ENCODE results near the gene LCN15. TPM values are rescaled to one million over a fixed set of nuclear protein-coding genes. Genes with fewer than 3 reads are reported as not detected.

Gene LCN15
- total and polyA plus RNA-seq, 4 donors, result 0.88 TPM; not detected in 3

DNA sequence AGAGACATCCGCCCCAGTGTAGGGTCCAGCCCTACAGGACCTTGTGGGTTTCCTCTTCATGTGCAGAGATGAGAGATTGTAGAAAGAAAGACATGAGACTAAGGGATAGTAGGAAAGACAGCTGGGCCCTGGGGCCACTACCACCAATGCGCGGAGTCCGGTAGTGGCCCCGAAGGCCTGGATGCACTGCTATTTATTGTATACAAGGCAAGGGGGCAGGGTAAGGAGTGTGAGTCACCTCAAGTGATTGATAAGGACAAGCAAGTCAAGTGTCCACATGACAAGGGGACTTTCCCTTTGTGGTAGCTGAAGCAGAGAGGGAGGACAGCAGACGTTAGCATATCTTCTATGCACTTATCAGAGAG, 20.7 kb upstream of the LCN15 start:
- 92 to 93% methylated on average over 6 of the region's 6 CpGs for WGBS, 2 donors

DNA sequence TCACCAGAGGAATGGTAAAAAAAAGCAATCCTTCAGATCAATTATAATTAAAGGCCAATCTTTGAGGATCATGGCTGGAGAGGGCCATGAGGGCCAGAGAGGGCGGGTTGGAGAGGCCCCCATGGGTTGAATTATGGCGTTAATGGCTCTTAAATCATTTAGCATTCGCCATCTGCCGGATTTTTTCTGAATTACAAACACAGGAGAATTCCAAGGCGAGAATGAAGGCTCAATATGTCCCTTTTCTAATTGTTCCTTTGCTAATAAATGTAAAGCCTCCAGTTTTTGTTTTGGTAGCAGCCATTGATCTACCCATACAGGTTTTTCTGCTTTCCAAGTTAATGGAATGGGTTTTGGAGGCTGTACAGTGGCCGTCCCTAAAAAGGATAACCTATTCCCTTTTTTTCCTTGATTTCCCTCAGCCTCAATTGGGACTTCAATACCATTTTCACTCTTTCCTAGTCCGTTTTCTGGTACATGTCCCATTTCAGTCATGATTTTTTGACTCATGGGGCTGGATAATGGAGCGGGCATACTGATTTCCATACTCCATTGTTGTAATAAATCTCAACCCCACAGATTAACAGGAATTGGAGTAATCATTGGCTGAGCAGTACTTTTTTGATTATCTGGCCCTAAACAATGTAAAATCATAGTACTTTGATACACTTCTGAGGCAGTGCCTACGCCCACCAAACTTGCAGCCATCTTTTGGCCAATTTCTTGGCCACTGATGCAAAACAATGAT, 20.1 kb upstream of the LCN15 start:
- WGBS, 2 donors, result 41 to 42% methylated on average over 9 of the region's 9 CpGs
- no peaks in the 10 kb centered on the region for H3K9me3 ChIP-seq (ENCODE audit: control insufficient read depth, low read length)
- intact Hi-C loops (cut with DNase I), result loop anchor here (10.0 kb wide), 2 partner anchors 160 to 280 kb away; partner anchors contain the start of genes C8G (in 1 of the 2) and FBXW5 (in 1 of the 2)
- no peaks in the 10 kb centered on the region for H3K27me3 ChIP-seq (ENCODE audit: control insufficient read depth in 1 of 2, insufficient read depth in 2 of 2, low read length in 1 of 2)
- H3K27ac ChIP-seq (ENCODE audit: low read depth in 1 of 2, low read length in 2 of 2), result no peak overlapping the region
- no peak overlapping the region for H3K4me3 ChIP-seq (ENCODE audit: low read length in 2 of 2)
- DNase-seq (no peak), ATAC-seq (ENCODE audit: low FRiP score) (no peak)
- H3K4me1 ChIP-seq (ENCODE audit: control insufficient read depth in 1 of 2, insufficient read depth in 2 of 2, low read length in 2 of 2), result no peaks in the 10 kb centered on the region
- no peaks in the 10 kb centered on the region for H3K36me3 ChIP-seq (ENCODE audit: control insufficient read depth in 1 of 2, insufficient read depth in 2 of 2, low read length in 1 of 2)

More for the DNA sequence above, 20.7 kb upstream of the LCN15 start:
- no peaks in the 10 kb centered on the region for H3K4me1 ChIP-seq (ENCODE audit: control insufficient read depth in 1 of 2, insufficient read depth in 2 of 2, low read length in 2 of 2)
- H3K36me3 ChIP-seq (ENCODE audit: control insufficient read depth in 1 of 2, insufficient read depth in 2 of 2, low read length in 1 of 2), result no peaks in the 10 kb centered on the region
- no peaks in the 10 kb centered on the region for H3K9me3 ChIP-seq (ENCODE audit: control insufficient read depth, low read length)
- no peak for ATAC-seq (ENCODE audit: low FRiP score)
- H3K27ac ChIP-seq (ENCODE audit: low read depth in 1 of 2, low read length in 2 of 2), result no peak overlapping the region
- no peaks in the 10 kb centered on the region for H3K27me3 ChIP-seq (ENCODE audit: control insufficient read depth in 1 of 2, insufficient read depth in 2 of 2, low read length in 1 of 2)
- H3K4me3 ChIP-seq (ENCODE audit: low read length in 2 of 2), result no peak overlapping the region
- DNase-seq, result peak in 1 of 2 donors; percentile 23
- intact Hi-C loops (cut with DNase I), result loop anchor here (10.0 kb wide), 2 partner anchors 160 to 280 kb away; partner anchors contain the start of genes C8G (in 1 of the 2) and FBXW5 (in 1 of the 2)

DNA sequence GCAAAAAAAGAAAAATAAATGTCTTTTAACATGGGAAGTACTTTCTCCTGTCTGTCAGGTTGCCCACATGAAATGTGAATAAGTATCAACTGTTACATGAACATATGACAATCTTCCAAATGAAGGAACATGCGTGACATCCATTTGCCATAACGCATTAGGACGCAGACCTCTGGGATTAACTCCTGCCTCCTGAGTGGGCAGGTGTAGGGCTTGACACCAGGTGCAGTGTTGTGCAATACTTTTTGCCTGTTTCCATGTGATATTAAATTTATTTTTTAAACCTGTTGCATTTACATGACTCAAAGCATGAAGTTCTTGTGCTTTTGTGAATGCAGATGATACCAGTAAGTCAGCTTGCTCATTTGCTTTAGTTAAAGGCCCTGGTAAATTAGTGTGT, 18.1 kb upstream of the LCN15 start:
- H3K9me3 ChIP-seq (ENCODE audit: control insufficient read depth, low read length), result no peaks in the 10 kb centered on the region
- WGBS, 2 donors, result 95 to 96% methylated on average over 3 of the region's 3 CpGs
- no peaks in the 10 kb centered on the region for H3K36me3 ChIP-seq (ENCODE audit: control insufficient read depth in 1 of 2, insufficient read depth in 2 of 2, low read length in 1 of 2)
- no peak overlapping the region for H3K4me3 ChIP-seq (ENCODE audit: low read length in 2 of 2)
- ATAC-seq (ENCODE audit: low FRiP score) (no peak), DNase-seq (no peak)
- no peaks in the 10 kb centered on the region for H3K27me3 ChIP-seq (ENCODE audit: control insufficient read depth in 1 of 2, insufficient read depth in 2 of 2, low read length in 1 of 2)
- intact Hi-C loops (cut with DNase I), result loop anchor here (10.0 kb wide), 2 partner anchors 162 to 282 kb away; partner anchors contain the start of genes C8G (in 1 of the 2) and FBXW5 (in 1 of the 2)
- H3K4me1 ChIP-seq (ENCODE audit: control insufficient read depth in 1 of 2, insufficient read depth in 2 of 2, low read length in 2 of 2), result no peaks in the 10 kb centered on the region
- H3K27ac ChIP-seq (ENCODE audit: low read depth in 1 of 2, low read length in 2 of 2), result no peak overlapping the region

DNA sequence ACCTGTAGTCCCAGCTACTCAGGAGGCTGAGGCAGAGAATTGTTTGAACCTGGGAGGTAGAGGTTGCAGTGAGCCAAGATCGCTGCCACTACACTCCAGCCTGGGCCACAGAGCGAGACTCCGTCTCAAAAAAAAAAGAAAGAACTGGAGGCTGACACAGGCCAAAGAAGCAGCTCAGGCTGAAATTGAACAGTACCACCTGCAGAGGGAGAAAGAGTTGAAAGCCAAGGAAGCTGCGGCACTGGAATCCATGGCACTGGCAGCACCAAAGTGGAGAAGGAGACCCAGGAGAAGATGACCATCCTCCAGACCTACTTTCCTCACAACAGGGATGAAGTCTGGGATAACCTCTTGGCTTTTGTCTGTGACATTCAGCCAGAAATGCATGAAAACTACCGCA, 15.5 kb upstream of the LCN15 start:
- Histone ChIP-seq H3K4me3 (ENCODE audit: low read length in 2 of 2) (no peak overlapping the region), H3K27me3 (ENCODE audit: control insufficient read depth in 1 of 2, insufficient read depth in 2 of 2, low read length in 1 of 2) (no peaks in the 10 kb centered on the region), H3K4me1 (ENCODE audit: control insufficient read depth in 1 of 2, insufficient read depth in 2 of 2, low read length in 2 of 2) (no peaks in the 10 kb centered on the region), H3K27ac (ENCODE audit: low read depth in 1 of 2, low read length in 2 of 2) (no peak overlapping the region), H3K9me3 (ENCODE audit: control insufficient read depth, low read length) (no peaks in the 10 kb centered on the region), H3K36me3 (ENCODE audit: control insufficient read depth in 1 of 2, insufficient read depth in 2 of 2, low read length in 1 of 2) (no peaks in the 10 kb centered on the region)
- DNase-seq (no peak), ATAC-seq (ENCODE audit: low FRiP score) (no peak)
- intact Hi-C loops (cut with DNase I), result loop anchor here (10.0 kb wide), 2 partner anchors 165 to 285 kb away; partner anchors contain the start of genes C8G (in 1 of the 2) and FBXW5 (in 1 of the 2)
- 68 to 73% methylated on average over 5 of the region's 5 CpGs for WGBS, 2 donors

DNA sequence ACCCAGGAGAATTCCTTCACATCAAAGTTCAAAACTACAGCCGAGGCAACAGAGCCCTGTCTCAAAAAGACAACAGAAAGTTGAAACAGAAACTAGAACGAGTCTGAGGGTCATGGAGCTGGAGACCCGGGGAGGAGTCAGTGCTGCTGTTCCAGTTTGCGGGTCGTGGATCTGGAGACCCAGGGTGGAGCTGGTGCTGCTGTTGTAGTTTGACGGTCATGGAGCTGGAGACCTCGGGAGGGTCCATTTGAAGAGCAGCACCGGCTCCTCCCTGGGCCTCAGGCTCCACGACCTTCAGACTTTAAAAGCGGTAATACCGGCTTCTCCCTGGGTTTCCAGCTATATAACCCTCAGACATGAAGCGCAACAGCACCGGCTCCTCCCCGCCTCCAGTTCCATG, 13.0 kb upstream of the LCN15 start:
- Histone ChIP-seq H3K36me3 (ENCODE audit: control insufficient read depth in 1 of 2, insufficient read depth in 2 of 2, low read length in 1 of 2) (no peaks in the 10 kb centered on the region), H3K27me3 (ENCODE audit: control insufficient read depth in 1 of 2, insufficient read depth in 2 of 2, low read length in 1 of 2) (no peaks in the 10 kb centered on the region), H3K4me1 (ENCODE audit: control insufficient read depth in 1 of 2, insufficient read depth in 2 of 2, low read length in 2 of 2) (no peaks in the 10 kb centered on the region), H3K9me3 (ENCODE audit: control insufficient read depth, low read length) (peaks cover 3% of the 10 kb centered on the region), H3K27ac (ENCODE audit: low read depth in 1 of 2, low read length in 2 of 2) (no peak overlapping the region), H3K4me3 (ENCODE audit: low read length in 2 of 2) (no peak overlapping the region)
- no peak for ATAC-seq (ENCODE audit: low FRiP score)
- DNase-seq, result peak; percentile 7 to 38
- intact Hi-C loops (cut with DNase I), result no loop called here
- WGBS, 2 donors, result 82 to 89% methylated on average over 13 to 14 of the region's 14 CpGs

DNA sequence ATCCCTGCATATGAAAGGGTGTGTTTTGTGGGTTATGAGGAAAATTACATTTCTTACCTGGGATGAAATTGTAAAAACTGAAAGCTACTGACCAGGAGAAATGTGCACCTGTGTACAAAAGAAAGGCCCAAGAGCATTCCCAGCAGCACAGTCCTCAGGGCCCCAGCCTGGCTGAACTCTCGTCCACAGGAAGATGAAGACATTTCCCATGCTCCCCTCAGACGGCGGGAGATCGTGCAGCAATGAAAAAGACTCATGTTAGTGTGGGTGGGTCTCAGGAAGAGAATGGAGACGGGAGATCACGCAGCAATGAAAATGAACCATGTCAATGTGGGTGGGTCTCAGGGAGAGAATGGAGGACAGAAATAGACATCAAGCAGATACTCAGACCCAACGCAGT, 12.6 kb upstream of the LCN15 start:
- intact Hi-C loops (cut with DNase I), result no loop called here
- 63 to 69% methylated on average over 7 of the region's 7 CpGs for WGBS, 2 donors

DNA sequence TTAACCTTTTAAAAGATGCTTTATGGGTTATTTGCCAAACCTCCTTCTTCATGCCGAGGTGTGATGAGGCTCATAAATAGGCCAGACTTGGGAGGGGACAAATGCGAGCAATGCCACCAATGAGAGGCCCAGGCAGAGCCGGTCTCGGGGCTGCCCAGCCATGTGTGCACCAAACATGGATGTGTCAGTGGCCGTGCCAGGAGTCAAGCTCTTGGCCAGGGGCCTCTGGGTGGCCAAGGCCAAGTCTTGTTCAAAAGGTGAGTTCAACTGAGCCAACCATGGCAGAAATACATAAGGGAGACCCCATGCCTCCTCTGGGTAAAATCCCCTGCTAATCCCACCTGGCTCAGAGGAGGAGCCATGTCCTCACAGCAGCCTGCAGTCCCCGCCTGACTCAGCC, 10.9 kb upstream of the LCN15 start:
- no peaks in the 10 kb centered on the region for H3K4me1 ChIP-seq (ENCODE audit: control insufficient read depth in 1 of 2, insufficient read depth in 2 of 2, low read length in 2 of 2)
- intact Hi-C loops (cut with DNase I), result no loop called here
- 69 to 76% methylated on average over 6 of the region's 6 CpGs for WGBS, 2 donors
- H3K4me3 ChIP-seq (ENCODE audit: low read length in 2 of 2), result no peak overlapping the region
- peak; percentile 6 to 66 for DNase-seq
- H3K9me3 ChIP-seq (ENCODE audit: control insufficient read depth, low read length), result peaks cover 3% of the 10 kb centered on the region
- no peaks in the 10 kb centered on the region for H3K27me3 ChIP-seq (ENCODE audit: control insufficient read depth in 1 of 2, insufficient read depth in 2 of 2, low read length in 1 of 2)
- no peaks in the 10 kb centered on the region for H3K36me3 ChIP-seq (ENCODE audit: control insufficient read depth in 1 of 2, insufficient read depth in 2 of 2, low read length in 1 of 2)
- no peak overlapping the region for H3K27ac ChIP-seq (ENCODE audit: low read depth in 1 of 2, low read length in 2 of 2)
- ATAC-seq (ENCODE audit: low FRiP score), result no peak

More for the DNA sequence above, 12.6 kb upstream of the LCN15 start:
- no peak overlapping the region for H3K4me3 ChIP-seq (ENCODE audit: low read length in 2 of 2)
- H3K27ac ChIP-seq (ENCODE audit: low read depth in 1 of 2, low read length in 2 of 2), result no peak overlapping the region
- H3K27me3 ChIP-seq (ENCODE audit: control insufficient read depth in 1 of 2, insufficient read depth in 2 of 2, low read length in 1 of 2), result no peaks in the 10 kb centered on the region
- DNase-seq (peak; percentile 8 to 41), ATAC-seq (ENCODE audit: low FRiP score) (no peak)
- no peaks in the 10 kb centered on the region for H3K4me1 ChIP-seq (ENCODE audit: control insufficient read depth in 1 of 2, insufficient read depth in 2 of 2, low read length in 2 of 2)
- peaks cover 3% of the 10 kb centered on the region for H3K9me3 ChIP-seq (ENCODE audit: control insufficient read depth, low read length)
- no peaks in the 10 kb centered on the region for H3K36me3 ChIP-seq (ENCODE audit: control insufficient read depth in 1 of 2, insufficient read depth in 2 of 2, low read length in 1 of 2)

DNA sequence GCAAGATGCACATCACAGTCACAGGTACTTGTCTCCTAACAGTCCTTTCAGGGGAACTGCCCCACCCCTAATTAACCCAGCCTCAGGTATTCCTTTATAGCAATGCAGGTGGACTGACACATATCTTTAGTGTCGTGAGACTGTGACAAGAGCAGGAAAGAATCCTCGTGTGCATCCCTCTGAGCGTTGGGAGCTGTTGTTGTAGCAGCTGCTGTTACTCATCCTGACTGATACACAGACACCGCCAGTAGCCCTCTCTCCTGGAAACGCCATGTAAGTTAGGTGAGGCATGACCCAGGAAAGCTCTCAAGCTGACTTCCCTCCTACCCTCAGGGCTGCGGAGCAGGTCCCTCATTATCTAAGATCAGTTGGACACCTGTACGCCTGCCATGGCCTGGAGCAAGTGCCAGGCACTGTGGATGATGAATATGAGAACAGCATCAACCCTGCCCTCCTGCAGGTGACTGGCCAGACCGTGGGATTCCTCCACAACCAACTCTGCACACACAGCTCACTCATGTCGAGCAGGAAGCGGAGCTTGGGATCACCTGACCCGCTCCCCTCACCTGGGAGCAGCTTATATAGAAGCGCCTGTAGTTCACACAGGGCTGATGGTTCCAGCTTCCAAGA, 10.2 kb upstream of the LCN15 start:
- intact Hi-C loops (cut with DNase I), result no loop called here

More for the DNA sequence above, 10.2 kb upstream of the LCN15 start:
- H3K4me1 ChIP-seq (ENCODE audit: control insufficient read depth in 1 of 2, insufficient read depth in 2 of 2, low read length in 2 of 2), result no peaks in the 10 kb centered on the region
- ATAC-seq (ENCODE audit: low FRiP score) (no peak), DNase-seq (peak; percentile 26 to 28)
- H3K36me3 ChIP-seq (ENCODE audit: control insufficient read depth in 1 of 2, insufficient read depth in 2 of 2, low read length in 1 of 2), result no peaks in the 10 kb centered on the region
- H3K27me3 ChIP-seq (ENCODE audit: control insufficient read depth in 1 of 2, insufficient read depth in 2 of 2, low read length in 1 of 2), result no peaks in the 10 kb centered on the region
- WGBS, 2 donors, result 89 to 92% methylated on average over 12 of the region's 12 CpGs
- H3K27ac ChIP-seq (ENCODE audit: low read depth in 1 of 2, low read length in 2 of 2), result no peak overlapping the region
- no peak overlapping the region for H3K4me3 ChIP-seq (ENCODE audit: low read length in 2 of 2)
- peaks cover 3% of the 10 kb centered on the region for H3K9me3 ChIP-seq (ENCODE audit: control insufficient read depth, low read length)
